Pulmonary artery endothelial cell (primary cell): ENCODE results near the gene SLC25A42. TPM values are rescaled to one million over a fixed set of nuclear protein-coding genes. Genes with fewer than 3 reads are reported as not detected.

Experiments
- DNase-seq: peaks from one replicate; pipeline ENCODE4 v3.0.0-alpha.2; 2011; ENCODE audit warnings: low read depth, low spot score
- total RNA-seq: library from RNA; depleted of rRNA; stranded (reverse); fragments of >200 nt; gene quantifications from 2 replicates; pipeline ENCODE4 v1.2.3, GENCODE V29; 2014

SLC25A42 gene
- total RNA-seq, 1 donor from 2014 or later = 3.7 TPM

DNA sequence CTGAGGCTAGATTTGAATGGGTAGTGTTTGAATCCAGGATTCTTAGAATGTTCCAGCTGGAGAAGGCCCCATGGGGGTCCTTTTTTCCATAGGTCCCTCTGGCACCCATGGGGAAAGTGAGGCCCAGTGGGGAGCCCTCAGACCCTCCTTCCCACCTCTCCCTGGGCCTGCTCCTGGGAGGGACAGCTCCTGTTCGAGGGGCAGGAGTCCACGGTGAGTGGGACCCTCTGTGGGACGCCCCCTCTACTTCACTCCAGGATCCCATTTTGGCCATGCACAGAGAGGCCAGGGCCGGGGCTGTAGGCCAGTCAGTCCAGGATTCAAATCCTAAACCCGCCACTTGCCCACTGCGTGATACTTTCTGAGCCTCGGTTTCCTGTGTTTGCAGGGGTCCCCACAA lies 98.7 kb downstream of the SLC25A42 start:
- DNase-seq = no peak

Other genes with a start within 250 kb of the SLC25A42 start
- 62.3 and 80.6 TPM in 2 replicates for gene UPF1, start 232.0 kb upstream of the SLC25A42 start, total RNA-seq
- 1.7 and 4.5 TPM in 2 replicates for gene CERS1, start 167.8 kb upstream of the SLC25A42 start, total RNA-seq
- gene COPE, start 144.6 kb upstream of the SLC25A42 start, total RNA-seq = 151 and 207 TPM in 2 replicates
- 60.5 and 70.3 TPM in 2 replicates for gene DDX49, start 144.3 kb upstream of the SLC25A42 start, total RNA-seq
- gene HOMER3, start 122.8 kb upstream of the SLC25A42 start, total RNA-seq = 172 and 181 TPM in 2 replicates
- gene SUGP2, start 30.5 kb upstream of the SLC25A42 start, total RNA-seq = 17.5 and 29.4 TPM in 2 replicates
- 51.1 and 68.3 TPM in 2 replicates for gene ARMC6, start 30.4 kb upstream of the SLC25A42 start, total RNA-seq
- 22.1 and 29.5 TPM in 2 replicates for gene TMEM161A, start 74.5 kb downstream of the SLC25A42 start, total RNA-seq
- 0.11 and 0.13 TPM in 2 replicates for gene MEF2B, start 106.3 kb downstream of the SLC25A42 start, total RNA-seq
- 27.4 and 29.2 TPM in 2 replicates for gene BORCS8, start 128.2 kb downstream of the SLC25A42 start, total RNA-seq
- gene RFXANK, start 128.3 kb downstream of the SLC25A42 start, total RNA-seq = 60.7 and 82.3 TPM in 2 replicates
- gene NR2C2AP, start 139.4 kb downstream of the SLC25A42 start, total RNA-seq = 11.4 and 19.5 TPM in 2 replicates
- not detected in 2 replicates for gene NCAN, start 148.0 kb downstream of the SLC25A42 start, total RNA-seq
- not detected in 2 replicates for gene TM6SF2, start 209.3 kb downstream of the SLC25A42 start, total RNA-seq